ENCODE results near the gene ZNF541. TPM values are rescaled to one million over a fixed set of nuclear protein-coding genes. Genes with fewer than 3 reads are reported as not detected.

Gene ZNF541
- total and polyA plus RNA-seq, 10 of the 15 experiments (the other 5 are each of a cell fraction or from before 2014, with no cell fraction given) = 0.03 to 0.12 (median 0.07) TPM; not detected in 4

GRCh38 chr19:47618771-47619170, 45.8 kb upstream of the ZNF541 start:
- Histone ChIP-seq H3K4me1 (ENCODE audit: control insufficient read depth, insufficient read depth, low read length) (peaks cover 12% of the 10 kb centered on the region), H2AFZ (ENCODE audit: control insufficient read depth, low read depth, low read length) (no peak overlapping the region), H4K20me1 (ENCODE audit: control insufficient read depth, insufficient read depth) (peaks cover 10% of the 10 kb centered on the region), H3K9me3 (replicated peaks; ENCODE audit: control insufficient read depth, insufficient read depth, low read length) (no peaks in the 10 kb centered on the region; the same call in 2 of the 3 replicates), H3K79me2 (ENCODE audit: control insufficient read depth, insufficient read depth, low read length) (peaks cover 39% of the 10 kb centered on the region), H3K27me3 (replicated peaks in 1 of 2; ENCODE audit: control insufficient read depth in 2 of 2, insufficient read depth in 2 of 2, low read length in 1 of 2) (no peaks in the 10 kb centered on the region), H3K4me2 (ENCODE audit: control insufficient read depth, insufficient read depth) (no peak overlapping the region), H3K9ac (ENCODE audit: control insufficient read depth, insufficient read depth, low read length) (no peak overlapping the region), H3K36me3 (ENCODE audit: control insufficient read depth in 2 of 2, insufficient read depth in 2 of 2, low read length in 1 of 2) (no peaks in the 10 kb centered on the region; a peak in 1 of 4 replicates), H3K27ac (ENCODE audit: control insufficient read depth, insufficient read depth) (no peak overlapping the region), H3K4me3 (no peak overlapping the region)
- BruUV-seq (replicated peaks) = no TSS peak
- intact Hi-C loops (cut with micrococcal nuclease; ENCODE audit: unreplicated experiment) (no loop called here), in situ Hi-C loops (cut with MboI) (no loop called here)
- ChIA-PET POLR2A (no interaction called here), RAD21 (ENCODE audit: unreplicated experiment) (no interaction called here), CTCF (no interaction called here), SMC1A (ENCODE audit: uncharacterized antibody, unreplicated experiment) (interaction anchor here (0.5 kb wide), 1 partner anchor 1184 kb away, joined by 3 read pairs; no protein-coding TSS in a partner anchor)
- no peak for TF ChIP-seq BRCA1 (IDR thresholded peaks at IDR 0.05; ENCODE audit: low read depth, low read length)
- TF ChIP-seq MTA3 (IDR thresholded peaks at IDR 0.05; ENCODE audit: borderline replicate concordance, low read length) = no peak
- TF ChIP-seq RCOR1 (conservative IDR thresholded peaks at IDR 0.05; ENCODE audit: low read depth, low read length) = no peak
- no peak for TF ChIP-seq PAX5 (IDR thresholded peaks at IDR 0.05; ENCODE audit: borderline replicate concordance, low read depth, low read length)
- TF ChIP-seq YY1 (IDR thresholded peaks at IDR 0.05; ENCODE audit: low read depth, low read length) = no peak
- no peak for TF ChIP-seq FOS (IDR thresholded peaks at IDR 0.05; ENCODE audit: borderline replicate concordance, extremely low read depth, insufficient read length)
- no peak for TF ChIP-seq LARP7 (IDR thresholded peaks at IDR 0.05)
- TF ChIP-seq WRNIP1 (IDR thresholded peaks at IDR 0.05; ENCODE audit: borderline replicate concordance, low read depth, low read length) = no peak
- TF ChIP-seq CEBPZ (IDR thresholded peaks at IDR 0.05; ENCODE audit: low read depth, low read length) = no peak
- no peak for TF ChIP-seq MEF2A (IDR thresholded peaks at IDR 0.05; ENCODE audit: insufficient read depth, low read depth, low read length)
- TF ChIP-seq ETV6 (conservative IDR thresholded peaks at IDR 0.05 in 1 of 2, IDR thresholded peaks at IDR 0.05 in 1 of 2; ENCODE audit: borderline replicate concordance in 1 of 2, low read depth in 1 of 2) = no peak
- no peak for TF ChIP-seq NR2F1 (conservative IDR thresholded peaks at IDR 0.05)
- TF ChIP-seq E2F4 (IDR thresholded peaks at IDR 0.05; ENCODE audit: low read depth, low read length) = no peak
- TF ChIP-seq CEBPB (IDR thresholded peaks at IDR 0.05; ENCODE audit: borderline replicate concordance in 1 of 2, low read depth in 2 of 2, low read length in 2 of 2) = no peak
- TF ChIP-seq NR2C2 (IDR thresholded peaks at IDR 0.05; ENCODE audit: borderline replicate concordance, control insufficient read depth, insufficient read length, low read depth) = no peak
- TF ChIP-seq POLR2AphosphoS5 (IDR thresholded peaks at IDR 0.05; ENCODE audit: low read length) = no peak
- DNase-seq (ENCODE audit: low read depth, low spot score) (no peak), ATAC-seq (no peak), FAIRE-seq (no peak)
- 94% methylated on average over 14 of the region's 14 CpGs for WGBS (ENCODE audit: insufficient coverage, insufficient replicate concordance, low lambda C conversion rate, missing lambda C conversion rate)
